ENCODE results near the gene TAMM41. TPM values are rescaled to one million over a fixed set of nuclear protein-coding genes. Genes with fewer than 3 reads are reported as not detected.

The TAMM41 gene
- total and polyA plus RNA-seq, 2 donors (not counting 1 experiment from before 2014, with no cell fraction given), result 36.1 to 52.3 TPM

Small RNA genes lying within 50 kb of the gene (small RNA-seq; reads per million reads assigned to genes)
- not detected for gene CYCSP12 (ENCODE audit: insufficient read length, low read depth, low replicate concordance)

Other genes with a start within 250 kb of the TAMM41 start
- 29.0 and 30.2 TPM in 2 replicates for gene VGLL4, start 203.0 kb downstream of the TAMM41 start, total RNA-seq
- gene VGLL4, start 203.0 kb downstream of the TAMM41 start, polyA plus RNA-seq, result 25.8 and 29.8 TPM in 2 replicates
- not detected in 2 replicates for gene SYN2, start 157.5 kb upstream of the TAMM41 start, total RNA-seq
- not detected in 2 replicates for gene SYN2, start 157.5 kb upstream of the TAMM41 start, polyA plus RNA-seq

All from B cell (primary cell).